SK-N-SH treated with all-trans-retinoic acid at 6 μM for 48 hours (cell line): Measurements from ENCODE around the gene CEP164.

Experiments
- ARNTL ChIP-seq: fragments of 450-650 bp; formaldehyde crosslinking; IDR thresholded peaks from 2 replicates; pipeline ENCODE4 v1.5.0; 2020; ENCODE audit warnings: low read depth, mild to moderate bottlenecking, moderate library complexity, borderline replicate concordance
- CREB5 ChIP-seq: fragments of 250-450 bp; sonication (Bioruptor Pico); IDR thresholded peaks from 2 replicates; pipeline ENCODE4 v1.5.1; 2020; ENCODE audit warnings: low read depth, mild to moderate bottlenecking, moderate library complexity
- ESRRG ChIP-seq: fragments of 250-450 bp; sonication (Bioruptor Pico); IDR thresholded peaks from 2 replicates; pipeline ENCODE4 v1.6.1; 2021; ENCODE audit warnings: mild to moderate bottlenecking
- GLIS3 ChIP-seq: fragments of 250-450 bp; sonication (Bioruptor Pico); IDR thresholded peaks from 2 replicates; pipeline ENCODE4 v1.5.0; 2020; ENCODE audit warnings: mild to moderate bottlenecking, moderate library complexity
- ISL1 ChIP-seq: fragments of 250-450 bp; sonication (Bioruptor Pico); IDR thresholded peaks from 2 replicates; pipeline ENCODE4 v2.1.2; 2022; ENCODE audit warnings: mild to moderate bottlenecking, moderate library complexity
- PATZ1 ChIP-seq: fragments of 250-450 bp; sonication (Bioruptor Pico); IDR thresholded peaks from 2 replicates; pipeline ENCODE4 v1.8.0; 2020; ENCODE audit warnings: mild to moderate bottlenecking, moderate library complexity, borderline replicate concordance
- PPARA ChIP-seq: fragments of 250-450 bp; sonication (Bioruptor Pico); IDR thresholded peaks from 2 replicates; pipeline ENCODE4 v1.5.0; 2020; ENCODE audit warnings: mild to moderate bottlenecking, borderline replicate concordance
- RARB ChIP-seq: fragments of 250-450 bp; sonication (Bioruptor Pico); IDR thresholded peaks from 2 replicates; pipeline ENCODE4 v1.8.0; 2021; ENCODE audit warnings: mild to moderate bottlenecking, moderate library complexity
- TSHZ2 ChIP-seq: fragments of 250-450 bp; sonication (Bioruptor Pico); IDR thresholded peaks from 2 replicates; pipeline ENCODE4 v1.5.0; 2020; ENCODE audit warnings: mild to moderate bottlenecking, moderate library complexity
- ZFP3 ChIP-seq: fragments of 250-450 bp; sonication (Bioruptor Pico); IDR thresholded peaks from 2 replicates; pipeline ENCODE4 v1.5.0; 2020; ENCODE audit warnings: mild to moderate bottlenecking, moderate library complexity
- ZNF565 ChIP-seq: fragments of 450-650 bp; formaldehyde crosslinking; conservative IDR thresholded peaks from 2 replicates; pipeline ENCODE4 v1.5.0; 2020; ENCODE audit warnings: low read depth, mild to moderate bottlenecking, moderate library complexity

GRCh38 chr11:117278347-117278746 lies 49.3 kb upstream of the CEP164 start:
- TF ChIP-seq RARB (CRISPR knock-in tag) (no peak), ESRRG (no peak), PATZ1 (CRISPR knock-in tag) (no peak), ZNF565 (CRISPR knock-in tag) (no peak), ARNTL (no peak), PPARA (CRISPR knock-in tag) (no peak), GLIS3 (no peak), ZFP3 (CRISPR knock-in tag) (no peak), TSHZ2 (CRISPR knock-in tag) (no peak), ISL1 (CRISPR knock-in tag) (no peak), CREB5 (CRISPR knock-in tag) (no peak)
